CD4-positive, alpha-beta T cell treated with Interferon gamma for 1 hour (primary cell): ENCODE results near the gene LHPP.

Experiments used
- DNase-seq: peaks from one replicate; pipeline ENCODE4 v3.0.0-alpha.2; 2020

The LHPP gene

GRCh38 chr10:124522933-124523871 lies 61.6 kb downstream of the LHPP start:
- DNase-seq: peak; percentile 13

- no peak for DNase-seq
Measured at GRCh38 chr10:124523901-124524300, 62.3 kb downstream of the LHPP start.

- DNase-seq: no peak
Measured at GRCh38 chr10:124524991-124525653, 63.5 kb downstream of the LHPP start.

GRCh38 chr10:124525751-124526600 lies 64.4 kb downstream of the LHPP start:
- DNase-seq: no peak

- DNase-seq: no peak
Measured at GRCh38 chr10:124526621-124527267, 65.1 kb downstream of the LHPP start.

- DNase-seq: no peak
Measured at GRCh38 chr10:124527874-124528395, 66.3 kb downstream of the LHPP start.

GRCh38 chr10:124529661-124530214 lies 68.1 kb downstream of the LHPP start:
- no peak for DNase-seq

GRCh38 chr10:124530215-124530665 lies 68.6 kb downstream of the LHPP start:
- DNase-seq: peak; percentile 84

- no peak for DNase-seq
Measured at GRCh38 chr10:124530816-124531215, 69.2 kb downstream of the LHPP start.

- no peak for DNase-seq
Measured at GRCh38 chr10:124532106-124532641, 70.6 kb downstream of the LHPP start.

- DNase-seq: no peak
Measured at GRCh38 chr10:124532788-124533187, 71.2 kb downstream of the LHPP start.

GRCh38 chr10:124533266-124533665 lies 71.6 kb downstream of the LHPP start:
- no peak for DNase-seq

- peak; percentile 42 for DNase-seq
Measured at GRCh38 chr10:124534231-124534798, 72.7 kb downstream of the LHPP start.

GRCh38 chr10:124534826-124535601 lies 73.4 kb downstream of the LHPP start:
- no peak for DNase-seq

GRCh38 chr10:124535731-124536495 lies 74.3 kb downstream of the LHPP start:
- no peak for DNase-seq

GRCh38 chr10:124536496-124537050 lies 75.0 kb downstream of the LHPP start:
- DNase-seq: no peak

GRCh38 chr10:124537166-124537725 lies 75.6 kb downstream of the LHPP start:
- no peak for DNase-seq

- no peak for DNase-seq
Measured at GRCh38 chr10:124537891-124538290, 76.3 kb downstream of the LHPP start.

- no peak for DNase-seq
Measured at GRCh38 chr10:124538706-124539105, 77.1 kb downstream of the LHPP start.
